ENCODE data around the gene CFH.
"Not testable (repeated sequence)": the region's sequence is repeated elsewhere in the genome, so short reads cannot be mapped to it uniquely, and the experiment has no call there.

CFH gene

DNA sequence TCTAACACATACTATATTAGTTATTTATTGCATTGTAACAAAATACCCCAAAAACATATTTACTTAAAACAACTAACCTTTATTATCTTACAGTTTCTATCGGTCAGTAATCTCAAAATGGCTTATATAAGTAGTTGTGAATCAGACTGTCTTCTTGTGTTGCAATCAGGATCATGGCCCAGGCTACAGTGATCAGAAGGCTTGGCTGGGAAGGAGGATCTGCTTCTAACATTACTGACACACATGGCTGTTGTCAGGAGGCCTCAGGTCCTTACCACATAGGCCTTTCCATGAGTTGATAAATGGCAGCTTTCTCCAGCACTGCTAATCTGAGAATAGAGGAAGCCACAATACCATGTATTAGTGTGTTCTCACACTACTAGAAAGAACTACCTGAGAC lies 33.7 kb downstream of the CFH start:
- no peak overlapping the region for H3K27ac Mint-ChIP-seq
- H3K36me3 Mint-ChIP-seq (ENCODE audit: low read depth) = no peaks in the 10 kb centered on the region
- no peaks in the 10 kb centered on the region for H3K9me3 Mint-ChIP-seq
- no peak overlapping the region for H3K4me3 Mint-ChIP-seq
- no peaks in the 10 kb centered on the region for H3K27me3 Mint-ChIP-seq
- DNase-seq = no peak
- H3K4me1 Mint-ChIP-seq (ENCODE audit: low read depth) = no peaks in the 10 kb centered on the region

DNA sequence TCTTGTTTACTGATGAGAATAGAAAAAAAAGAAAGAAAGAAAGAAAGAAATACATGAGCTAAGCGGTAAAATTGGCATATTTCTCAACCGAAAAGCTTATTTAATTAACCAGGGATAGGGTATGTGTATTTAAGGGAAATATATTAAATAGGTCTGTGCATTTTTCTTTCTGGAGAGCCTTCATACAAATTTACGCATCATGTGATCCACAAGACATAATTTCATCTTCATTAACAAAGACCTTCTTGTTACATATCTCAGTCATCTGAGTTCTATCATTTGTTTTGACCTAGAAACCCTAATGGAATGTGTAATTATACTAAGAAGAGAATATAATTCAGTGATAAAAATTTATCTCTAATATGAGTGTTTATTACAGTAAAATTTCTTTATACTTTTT lies 37.2 kb downstream of the CFH start:
- no peaks in the 10 kb centered on the region for H3K4me1 Mint-ChIP-seq (ENCODE audit: low read depth)

DNA sequence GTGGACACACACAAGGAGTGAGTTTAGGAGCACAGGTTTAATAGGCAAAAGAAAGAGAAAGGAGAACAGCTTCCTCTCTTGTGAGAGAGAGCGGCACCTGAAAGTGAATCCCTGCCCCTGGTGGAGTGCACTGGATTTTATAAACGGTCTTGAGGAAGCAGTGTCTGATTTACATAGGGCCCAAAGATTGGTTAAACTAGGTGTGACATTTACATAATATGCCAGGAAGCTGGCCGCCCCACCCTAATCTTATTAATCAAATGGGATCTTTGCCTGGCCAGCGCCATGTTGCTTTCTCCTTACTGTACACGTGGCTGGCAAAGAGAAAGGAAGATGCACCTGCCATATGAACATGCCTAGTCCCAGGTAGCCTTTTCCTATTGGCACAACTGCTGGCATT lies 38.7 kb downstream of the CFH start:
- H3K27ac Mint-ChIP-seq = no peak overlapping the region
- no peak for DNase-seq
- H3K4me3 Mint-ChIP-seq = no peak overlapping the region
- no peaks in the 10 kb centered on the region for H3K36me3 Mint-ChIP-seq (ENCODE audit: low read depth)
- no peaks in the 10 kb centered on the region for H3K9me3 Mint-ChIP-seq
- H3K27me3 Mint-ChIP-seq = no peaks in the 10 kb centered on the region
- no peaks in the 10 kb centered on the region for H3K4me1 Mint-ChIP-seq (ENCODE audit: low read depth)

More for the DNA sequence above, 37.2 kb downstream of the CFH start:
- Mint-ChIP-seq H3K9me3 (no peaks in the 10 kb centered on the region), H3K27me3 (no peaks in the 10 kb centered on the region), H3K36me3 (ENCODE audit: low read depth) (no peaks in the 10 kb centered on the region), H3K4me3 (no peak overlapping the region), H3K27ac (no peak overlapping the region)
- no peak for DNase-seq

DNA sequence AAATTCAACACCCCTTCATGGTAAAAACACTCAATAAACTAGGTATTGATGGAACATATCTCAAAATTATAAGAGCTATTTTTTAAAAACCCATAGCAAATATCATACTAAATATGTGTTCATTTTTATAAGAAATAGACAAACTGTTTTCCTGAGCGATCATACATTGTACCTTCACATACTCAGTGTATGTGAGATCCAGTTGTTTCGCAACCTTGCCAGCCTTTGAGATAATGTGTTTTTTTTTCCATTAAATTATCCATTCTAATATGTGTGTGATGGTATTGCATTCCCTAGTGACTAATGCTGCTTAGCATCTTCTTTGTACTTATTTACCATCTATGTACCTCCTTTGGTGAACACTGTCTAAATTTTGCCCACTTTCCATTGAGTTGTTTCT lies 47.1 kb downstream of the CFH start:
- no peaks in the 10 kb centered on the region for H3K4me1 Mint-ChIP-seq (ENCODE audit: low read depth)
- no peaks in the 10 kb centered on the region for H3K27me3 Mint-ChIP-seq
- H3K9me3 Mint-ChIP-seq = no peaks in the 10 kb centered on the region

DNA sequence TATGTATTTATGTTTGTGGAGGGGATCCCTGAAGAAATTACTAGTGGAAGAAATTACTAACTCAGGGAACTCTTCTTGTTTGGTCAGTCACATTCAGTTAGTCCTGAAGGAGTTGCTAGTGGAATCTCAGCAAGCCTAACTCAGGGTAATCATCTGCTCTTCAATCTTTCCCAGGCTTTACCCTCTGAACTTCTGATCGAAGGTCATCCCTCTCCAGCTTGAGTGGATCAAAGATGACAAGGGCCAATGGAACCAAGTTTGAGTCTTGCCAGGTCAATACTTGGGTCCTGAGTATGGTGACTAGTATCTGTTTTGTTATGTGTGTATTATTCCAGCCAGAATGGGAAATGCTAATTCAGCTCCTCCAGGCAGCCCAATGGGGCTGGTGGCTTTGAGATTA lies 49.3 kb downstream of the CFH start:
- no peak for DNase-seq

More for the DNA sequence above, 47.1 kb downstream of the CFH start:
- Mint-ChIP-seq H3K36me3 (ENCODE audit: low read depth) (no peaks in the 10 kb centered on the region), H3K4me3 (no peak overlapping the region), H3K27ac (no peak overlapping the region)
- no peak for DNase-seq

DNA sequence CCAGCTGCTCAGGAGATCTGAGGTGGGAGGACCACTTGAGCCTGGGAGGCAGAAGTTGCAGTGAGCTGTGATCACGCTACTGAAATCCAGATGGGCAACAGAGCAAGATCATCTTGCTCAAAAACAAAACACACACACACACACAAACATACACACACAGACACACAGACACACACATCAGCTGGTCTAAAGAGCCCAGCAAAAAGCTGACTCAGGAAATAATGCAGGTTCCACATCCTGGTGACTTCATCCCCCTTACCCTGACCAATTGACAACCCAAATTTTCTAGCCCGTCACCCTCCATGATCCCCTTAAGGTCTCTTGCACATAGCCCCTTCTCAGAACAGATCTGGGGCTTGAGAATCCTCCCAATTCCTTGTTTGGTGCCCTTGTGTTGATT lies 58.0 kb downstream of the CFH start:
- not testable (repeated sequence) for H3K9me3 Mint-ChIP-seq

More for the DNA sequence above, 49.3 kb downstream of the CFH start:
- Mint-ChIP-seq H3K4me3 (no peak overlapping the region), H3K4me1 (ENCODE audit: low read depth) (no peaks in the 10 kb centered on the region), H3K9me3 (no peaks in the 10 kb centered on the region), H3K27ac (no peak overlapping the region), H3K36me3 (ENCODE audit: low read depth) (no peaks in the 10 kb centered on the region), H3K27me3 (no peaks in the 10 kb centered on the region)

DNA sequence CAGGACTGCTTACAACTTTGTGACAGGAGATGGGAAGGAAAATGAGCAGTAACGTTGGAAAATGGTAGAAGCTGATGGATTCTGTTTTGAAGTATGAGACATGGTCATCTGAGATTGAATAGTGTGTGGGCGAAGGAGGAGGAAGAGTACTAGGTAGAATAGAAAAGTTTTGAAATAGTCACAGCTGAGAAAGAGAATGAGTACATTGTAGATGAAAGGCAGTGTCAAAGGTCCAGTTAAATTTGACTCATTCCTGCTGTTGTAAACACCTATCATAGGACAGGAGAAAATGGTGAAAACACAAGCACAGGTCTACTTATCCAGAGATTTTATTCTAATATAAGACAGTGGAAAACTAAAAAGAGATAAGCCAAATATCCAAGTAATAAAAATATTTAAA lies 66.0 kb downstream of the CFH start:
- no peak overlapping the region for H3K4me3 Mint-ChIP-seq
- no peak overlapping the region for H3K27ac Mint-ChIP-seq
- H3K4me1 Mint-ChIP-seq (ENCODE audit: low read depth) = no peaks in the 10 kb centered on the region

More for the DNA sequence above, 58.0 kb downstream of the CFH start:
- H3K4me1 Mint-ChIP-seq (ENCODE audit: low read depth); H3K4me3 Mint-ChIP-seq; H3K27me3 Mint-ChIP-seq; H3K36me3 Mint-ChIP-seq (ENCODE audit: low read depth); DNase-seq; H3K27ac Mint-ChIP-seq: not testable (repeated sequence)

DNA sequence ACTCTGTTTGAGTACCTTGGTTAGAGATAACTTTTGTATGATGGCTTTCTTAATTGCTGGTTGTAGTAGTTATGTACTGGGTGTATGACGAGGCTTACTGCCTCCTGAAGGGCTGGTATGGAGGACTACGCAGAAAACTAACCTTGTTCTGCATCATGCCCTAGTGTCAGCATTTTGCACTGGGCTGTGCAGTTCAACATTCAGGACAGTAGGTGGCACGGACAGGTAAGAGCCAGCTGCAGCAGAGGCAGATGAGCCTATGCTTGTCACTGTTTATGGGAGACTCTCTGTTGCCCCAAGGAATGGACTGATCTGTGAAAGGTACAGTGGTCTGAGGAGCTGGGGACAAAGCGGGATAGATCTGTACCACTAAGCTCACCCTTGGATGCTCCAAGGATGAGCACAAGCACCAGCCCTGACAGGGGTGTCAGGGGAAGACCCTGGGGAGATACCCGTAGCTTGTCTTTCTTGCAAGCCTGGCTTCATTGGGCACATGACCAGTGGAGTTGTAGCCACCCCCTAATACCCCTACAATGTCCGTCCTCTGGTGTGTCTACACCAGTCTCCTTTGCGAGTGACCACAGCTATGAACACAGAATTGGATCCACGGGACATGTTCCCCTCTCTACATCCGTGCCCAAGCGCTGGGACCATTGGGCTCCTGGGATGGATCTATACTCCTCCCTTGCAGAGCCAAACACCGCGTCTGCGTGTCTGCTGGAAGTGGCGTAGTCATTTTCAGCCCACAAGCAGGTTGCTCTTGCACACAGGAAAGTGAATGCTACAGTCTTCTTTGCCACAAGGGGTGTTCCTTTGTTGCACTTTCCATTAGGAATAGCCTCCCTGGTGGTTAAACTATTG lies 71.7 kb downstream of the CFH start:
- Mint-ChIP-seq H3K4me1 (ENCODE audit: low read depth) (no peaks in the 10 kb centered on the region), H3K36me3 (ENCODE audit: low read depth) (no peaks in the 10 kb centered on the region), H3K27ac (no peak overlapping the region), H3K27me3 (no peaks in the 10 kb centered on the region), H3K4me3 (no peak overlapping the region), H3K9me3 (no peaks in the 10 kb centered on the region)
- DNase-seq = peak; percentile 60

More for the DNA sequence above, 66.0 kb downstream of the CFH start:
- H3K36me3 Mint-ChIP-seq (ENCODE audit: low read depth) = no peaks in the 10 kb centered on the region
- DNase-seq = no peak
- no peaks in the 10 kb centered on the region for H3K9me3 Mint-ChIP-seq
- H3K27me3 Mint-ChIP-seq = no peaks in the 10 kb centered on the region

DNA sequence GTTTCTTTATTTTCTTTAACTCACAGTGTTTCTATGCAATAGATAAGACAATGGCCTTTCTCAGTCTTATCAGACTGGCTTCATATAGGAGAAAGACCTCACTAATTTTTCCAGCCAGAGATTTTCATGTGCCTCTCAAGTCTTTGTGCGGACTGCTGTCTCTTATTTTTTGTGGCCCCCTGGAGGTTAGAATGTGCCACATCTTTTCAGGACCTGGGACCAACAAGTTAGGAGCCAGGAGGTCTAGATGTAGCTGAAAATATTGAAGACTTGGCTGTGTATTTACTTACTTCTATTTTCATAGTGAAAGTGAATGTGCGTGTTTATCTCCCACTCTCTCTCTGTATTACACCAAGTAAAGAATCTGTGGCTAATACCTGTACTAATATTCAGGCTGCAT lies 80.7 kb downstream of the CFH start:
- no peak overlapping the region for H3K27ac Mint-ChIP-seq
- no peaks in the 10 kb centered on the region for H3K27me3 Mint-ChIP-seq
- no peak for DNase-seq
- no peak overlapping the region for H3K4me3 Mint-ChIP-seq
- no peaks in the 10 kb centered on the region for H3K4me1 Mint-ChIP-seq (ENCODE audit: low read depth)
- H3K9me3 Mint-ChIP-seq = peaks cover 5% of the 10 kb centered on the region
- no peaks in the 10 kb centered on the region for H3K36me3 Mint-ChIP-seq (ENCODE audit: low read depth)

DNA sequence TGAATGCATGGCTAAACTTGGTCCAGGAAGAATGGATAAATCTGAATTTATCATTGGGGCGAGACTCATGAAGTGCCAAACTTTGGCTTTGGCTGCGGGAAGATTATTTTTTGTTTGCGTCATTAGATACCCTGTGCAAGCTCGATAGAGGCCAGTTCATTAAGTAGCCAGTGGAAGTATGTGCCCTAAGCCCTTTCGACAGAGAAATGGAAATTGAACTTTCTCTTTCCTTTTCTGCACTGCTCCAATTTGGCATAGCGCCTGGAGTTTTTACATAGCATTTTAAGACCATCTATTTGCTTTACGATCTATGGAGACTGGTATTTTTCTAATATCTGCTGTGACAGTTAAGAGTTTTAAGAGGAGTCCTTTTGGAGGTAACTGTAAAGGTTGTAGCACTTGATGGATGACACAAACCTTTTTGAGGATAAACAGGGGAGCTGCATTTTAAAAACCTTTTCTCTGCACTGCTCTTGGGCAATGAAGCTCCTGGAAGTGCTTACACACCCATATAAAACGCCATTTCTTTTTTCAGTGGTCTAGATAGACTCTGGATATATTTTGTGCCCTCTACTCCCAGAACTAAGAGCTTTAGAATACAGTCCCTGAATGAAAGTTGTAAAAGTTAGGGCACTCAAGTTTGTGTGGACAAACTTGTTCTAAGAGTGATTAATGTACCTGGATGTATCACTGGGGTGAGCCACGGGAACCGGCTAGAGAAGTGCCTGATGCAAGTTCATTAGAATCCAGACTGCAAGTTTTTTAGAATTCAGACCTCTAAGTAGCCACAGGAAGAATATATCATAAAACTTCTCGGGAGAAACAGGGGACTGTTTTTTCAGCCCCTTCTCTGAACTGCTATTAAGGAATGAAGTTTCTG lies 81.5 kb downstream of the CFH start:
- peaks cover 10% of the 10 kb centered on the region for H3K9me3 Mint-ChIP-seq
- no peak for DNase-seq
- H3K27ac Mint-ChIP-seq = no peak overlapping the region
- no peak overlapping the region for H3K4me3 Mint-ChIP-seq
- H3K4me1 Mint-ChIP-seq (ENCODE audit: low read depth) = no peaks in the 10 kb centered on the region
- peaks cover 2% of the 10 kb centered on the region for H3K36me3 Mint-ChIP-seq (ENCODE audit: low read depth)
- H3K27me3 Mint-ChIP-seq = no peaks in the 10 kb centered on the region

DNA sequence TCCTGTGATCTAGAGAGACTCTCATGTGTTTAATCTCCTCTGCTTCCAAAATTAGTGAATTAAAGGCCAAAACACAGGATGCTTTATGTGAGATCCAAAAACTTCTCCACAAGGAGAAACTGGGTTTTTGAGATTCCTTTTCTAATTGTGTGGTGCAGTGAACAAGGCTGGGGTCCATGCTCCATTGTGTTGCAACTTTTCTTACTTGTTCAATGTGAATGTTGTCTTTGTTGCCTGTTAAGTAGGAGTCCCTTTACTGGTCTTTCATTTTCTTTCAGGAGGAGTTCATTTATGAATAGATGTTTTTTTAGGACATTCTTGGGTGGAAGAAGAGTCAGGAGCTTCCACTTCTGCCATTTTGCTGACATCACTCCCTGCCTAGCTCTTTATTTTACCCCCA lies 82.2 kb downstream of the CFH start:
- Mint-ChIP-seq H3K36me3 (ENCODE audit: low read depth) (peaks cover 3% of the 10 kb centered on the region), H3K9me3 (peaks cover 10% of the 10 kb centered on the region), H3K27me3 (no peaks in the 10 kb centered on the region), H3K27ac (no peak overlapping the region), H3K4me3 (no peak overlapping the region), H3K4me1 (ENCODE audit: low read depth) (no peaks in the 10 kb centered on the region)
- DNase-seq = no peak

DNA sequence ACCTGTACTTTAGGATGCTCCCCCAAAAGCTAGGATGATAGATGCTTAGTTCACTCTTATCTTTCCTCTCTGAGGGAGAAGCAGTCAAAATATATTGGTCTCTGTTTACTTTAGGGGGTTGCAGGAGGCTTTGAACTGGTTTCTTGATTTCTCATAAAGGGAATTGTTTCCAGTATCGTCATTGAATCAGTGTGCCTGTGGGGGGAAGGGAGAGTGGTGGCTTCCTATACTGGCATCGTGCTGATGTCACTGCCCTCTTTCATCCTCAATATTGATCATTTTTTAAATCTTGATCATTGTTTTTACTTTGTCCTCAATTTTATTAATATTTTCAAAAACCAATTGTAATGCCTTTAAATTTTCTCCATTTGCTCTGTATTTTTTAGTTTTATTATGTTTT lies 82.6 kb downstream of the CFH start:
- H3K4me1 Mint-ChIP-seq (ENCODE audit: low read depth) = no peaks in the 10 kb centered on the region
- no peak for DNase-seq
- no peak overlapping the region for H3K4me3 Mint-ChIP-seq
- H3K27me3 Mint-ChIP-seq = no peaks in the 10 kb centered on the region
- no peak overlapping the region for H3K27ac Mint-ChIP-seq
- H3K9me3 Mint-ChIP-seq = peaks cover 14% of the 10 kb centered on the region
- H3K36me3 Mint-ChIP-seq (ENCODE audit: low read depth) = peaks cover 5% of the 10 kb centered on the region

DNA sequence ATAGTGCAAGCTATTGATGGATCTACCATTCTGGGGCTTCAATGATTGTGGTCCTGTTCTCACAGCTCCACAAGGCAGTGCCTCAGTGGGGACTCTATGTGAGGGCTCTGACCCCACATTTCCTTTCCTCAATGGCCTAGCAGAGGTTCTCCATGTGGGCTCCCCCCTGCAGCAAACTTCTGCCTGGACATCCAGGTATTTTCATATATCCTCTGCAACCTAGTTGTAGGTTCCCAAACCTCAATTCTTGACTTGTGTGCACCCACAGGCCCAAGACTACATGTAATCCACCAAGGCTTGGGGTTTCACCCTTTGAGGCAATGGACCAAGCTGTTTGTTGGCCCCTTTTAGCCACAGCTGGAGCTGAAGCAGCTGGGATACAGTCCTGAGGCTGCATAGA lies 86.9 kb downstream of the CFH start:
- Mint-ChIP-seq H3K36me3 (ENCODE audit: low read depth) (peaks cover 5% of the 10 kb centered on the region), H3K9me3 (peaks cover 12% of the 10 kb centered on the region), H3K27me3 (no peaks in the 10 kb centered on the region), H3K4me3 (no peak overlapping the region), H3K27ac (no peak overlapping the region), H3K4me1 (ENCODE audit: low read depth) (no peaks in the 10 kb centered on the region)
- DNase-seq = no peak

DNA sequence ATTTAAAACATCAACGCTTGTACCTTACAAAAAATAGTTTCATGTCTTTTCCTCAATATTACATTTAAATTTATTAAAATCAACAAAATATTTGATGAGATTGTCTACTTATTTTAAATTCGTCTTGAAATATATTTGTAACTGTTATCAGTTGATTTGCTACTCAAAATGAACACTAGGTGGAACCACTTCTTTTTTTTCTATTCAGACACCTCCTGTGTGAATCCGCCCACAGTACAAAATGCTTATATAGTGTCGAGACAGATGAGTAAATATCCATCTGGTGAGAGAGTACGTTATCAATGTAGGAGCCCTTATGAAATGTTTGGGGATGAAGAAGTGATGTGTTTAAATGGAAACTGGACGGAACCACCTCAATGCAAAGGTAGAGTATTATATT lies 91.4 kb downstream of the CFH start:
- H3K36me3 Mint-ChIP-seq (ENCODE audit: low read depth); H3K4me3 Mint-ChIP-seq; H3K4me1 Mint-ChIP-seq (ENCODE audit: low read depth); DNase-seq; H3K9me3 Mint-ChIP-seq; H3K27ac Mint-ChIP-seq; H3K27me3 Mint-ChIP-seq: not testable (repeated sequence)
